ENCODE data around the gene KCNH1.

KCNH1 gene

DNA sequence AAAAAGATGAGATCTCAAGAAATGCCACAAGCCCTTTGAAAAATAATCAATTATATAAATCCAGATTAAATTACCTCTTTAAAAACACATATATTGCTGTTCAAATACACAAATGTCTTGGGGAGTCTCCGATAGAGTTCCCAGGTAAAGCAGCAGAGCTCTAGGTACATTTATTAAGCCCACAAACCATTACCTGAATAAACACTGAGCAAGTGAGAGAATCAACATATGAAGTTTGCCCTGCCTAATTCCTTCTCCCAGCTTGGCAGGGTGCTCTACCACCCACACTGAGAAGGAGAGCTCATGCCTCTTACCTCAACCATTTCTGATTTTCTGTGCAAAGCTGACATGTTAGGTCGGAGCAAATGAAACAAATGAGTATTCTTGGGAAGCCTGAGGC lies 402.4 kb downstream of the KCNH1 start:
- Histone ChIP-seq H3K9ac (ENCODE audit: low read length) (no peak overlapping the region), H3K4me1 (ENCODE audit: control insufficient read depth, insufficient read depth, low read length) (no peaks in the 10 kb centered on the region), H3K9me3 (ENCODE audit: control insufficient read depth, low read length) (no peaks in the 10 kb centered on the region), H3K36me3 (ENCODE audit: control insufficient read depth, insufficient read depth, low read length) (no peaks in the 10 kb centered on the region), H3K4me3 (ENCODE audit: low read length) (no peak overlapping the region), H3K27me3 (ENCODE audit: control insufficient read depth, insufficient read depth, low read length) (no peaks in the 10 kb centered on the region)

DNA sequence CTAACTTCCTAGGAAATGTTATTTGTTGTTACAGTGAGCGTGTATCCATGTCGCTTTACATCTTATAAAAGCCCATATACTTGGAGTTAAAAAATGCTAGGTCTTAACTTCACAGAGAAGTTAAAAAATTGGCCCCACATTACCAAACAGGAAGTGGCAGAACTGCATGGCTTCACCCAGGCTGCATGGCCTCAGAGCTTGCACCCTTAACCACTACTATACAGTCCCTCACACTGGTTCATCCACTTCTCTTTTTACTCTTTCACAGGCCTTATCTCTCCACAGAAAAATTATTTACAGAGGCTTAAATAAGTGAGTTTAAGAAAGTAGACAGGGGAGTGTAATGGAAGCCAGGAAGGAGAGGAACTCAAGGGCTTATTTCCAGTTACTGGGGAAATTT lies 402.8 kb downstream of the KCNH1 start:
- Histone ChIP-seq H3K4me3 (ENCODE audit: low read length) (no peak overlapping the region), H3K27me3 (ENCODE audit: control insufficient read depth, insufficient read depth, low read length) (no peaks in the 10 kb centered on the region), H3K36me3 (ENCODE audit: control insufficient read depth, insufficient read depth, low read length) (no peaks in the 10 kb centered on the region), H3K4me1 (ENCODE audit: control insufficient read depth, insufficient read depth, low read length) (no peaks in the 10 kb centered on the region), H3K9ac (ENCODE audit: low read length) (no peak overlapping the region), H3K9me3 (ENCODE audit: control insufficient read depth, low read length) (no peaks in the 10 kb centered on the region)

DNA sequence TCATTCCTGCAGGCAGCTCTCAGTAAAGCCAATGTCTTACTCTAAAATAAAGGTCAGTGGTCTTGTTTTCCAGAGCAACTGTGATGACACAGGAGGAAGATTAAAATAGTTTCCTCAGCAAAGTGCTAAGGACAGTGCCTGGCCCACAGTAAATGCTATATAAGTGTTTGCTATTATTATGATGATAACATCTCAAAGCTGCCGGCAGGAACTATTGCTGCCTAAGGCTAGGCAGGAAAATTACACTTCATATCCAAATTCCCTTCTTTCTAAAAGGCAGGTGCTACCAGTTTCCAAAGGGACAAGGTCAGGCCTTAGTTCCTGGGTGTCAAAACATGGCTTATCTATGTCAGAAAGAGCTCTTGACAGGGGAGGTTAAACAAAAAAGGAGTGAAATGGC lies 403.9 kb downstream of the KCNH1 start:
- Histone ChIP-seq H3K9me3 (ENCODE audit: control insufficient read depth, low read length) (no peaks in the 10 kb centered on the region), H3K4me1 (ENCODE audit: control insufficient read depth, insufficient read depth, low read length) (no peaks in the 10 kb centered on the region), H3K27me3 (ENCODE audit: control insufficient read depth, insufficient read depth, low read length) (no peaks in the 10 kb centered on the region), H3K36me3 (ENCODE audit: control insufficient read depth, insufficient read depth, low read length) (no peaks in the 10 kb centered on the region), H3K9ac (ENCODE audit: low read length) (no peak overlapping the region), H3K4me3 (ENCODE audit: low read length) (no peak overlapping the region)

DNA sequence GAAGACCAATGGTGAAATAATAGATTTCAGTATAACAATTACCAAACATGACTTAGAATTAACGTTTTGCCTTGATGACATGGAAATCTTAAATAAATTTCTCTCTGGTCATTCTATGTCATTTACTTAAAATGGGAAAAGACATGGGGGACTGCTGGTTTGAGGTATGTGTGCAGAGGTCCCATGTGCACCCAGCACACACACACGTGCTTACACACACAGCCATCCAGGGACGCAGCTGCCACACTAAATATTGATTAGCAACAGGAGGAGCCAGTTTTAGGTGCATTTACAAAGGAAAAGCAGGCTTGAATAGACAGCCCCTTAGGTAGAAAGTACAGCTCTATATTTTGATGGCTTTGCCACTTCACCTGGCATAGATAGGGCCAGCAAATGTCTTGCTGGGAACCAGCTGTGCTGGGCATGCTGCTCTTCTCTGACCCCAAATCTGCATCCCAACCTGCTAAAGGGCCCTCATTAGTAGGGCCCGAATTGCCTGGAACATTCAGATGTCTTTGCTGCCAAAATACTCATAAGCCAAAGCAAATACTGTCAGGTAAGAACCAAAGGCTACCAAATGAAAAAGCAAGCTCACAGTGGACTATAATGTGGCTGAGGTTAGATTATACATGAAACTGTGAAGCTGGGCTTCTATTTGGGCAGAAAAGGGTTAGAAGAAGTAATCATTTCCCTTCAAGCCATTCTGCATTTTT lies 405.4 kb downstream of the KCNH1 start:
- no peak overlapping the region for H3K4me3 ChIP-seq (ENCODE audit: low read length)
- no peaks in the 10 kb centered on the region for H3K9me3 ChIP-seq (ENCODE audit: control insufficient read depth, low read length)
- H3K36me3 ChIP-seq (ENCODE audit: control insufficient read depth, insufficient read depth, low read length): no peaks in the 10 kb centered on the region
- no peak overlapping the region for H3K9ac ChIP-seq (ENCODE audit: low read length)
- H3K4me1 ChIP-seq (ENCODE audit: control insufficient read depth, insufficient read depth, low read length): no peaks in the 10 kb centered on the region
- no peaks in the 10 kb centered on the region for H3K27me3 ChIP-seq (ENCODE audit: control insufficient read depth, insufficient read depth, low read length)

DNA sequence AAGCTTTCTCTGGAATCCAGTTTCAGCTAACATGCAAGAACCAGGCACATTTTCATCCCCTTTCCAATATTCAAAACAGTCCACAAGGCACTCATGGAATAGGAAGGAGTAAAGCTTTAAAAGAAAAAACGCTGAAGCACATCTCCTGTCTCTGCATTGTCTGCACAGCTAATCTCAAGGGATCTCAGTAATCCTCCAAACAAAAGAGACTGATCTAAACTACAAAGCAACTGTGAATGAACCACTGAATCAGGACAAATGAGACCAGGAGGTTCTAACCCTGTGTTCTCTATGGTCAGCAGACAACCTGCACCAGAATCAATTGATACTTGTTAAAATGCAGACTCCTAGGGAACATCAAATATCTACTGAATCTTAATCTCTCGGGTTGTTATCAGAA lies 406.2 kb downstream of the KCNH1 start:
- Histone ChIP-seq H3K4me3 (ENCODE audit: low read length) (no peak overlapping the region), H3K9me3 (ENCODE audit: control insufficient read depth, low read length) (no peaks in the 10 kb centered on the region), H3K9ac (ENCODE audit: low read length) (no peak overlapping the region), H3K4me1 (ENCODE audit: control insufficient read depth, insufficient read depth, low read length) (no peaks in the 10 kb centered on the region), H3K27me3 (ENCODE audit: control insufficient read depth, insufficient read depth, low read length) (no peaks in the 10 kb centered on the region), H3K36me3 (ENCODE audit: control insufficient read depth, insufficient read depth, low read length) (no peaks in the 10 kb centered on the region)

DNA sequence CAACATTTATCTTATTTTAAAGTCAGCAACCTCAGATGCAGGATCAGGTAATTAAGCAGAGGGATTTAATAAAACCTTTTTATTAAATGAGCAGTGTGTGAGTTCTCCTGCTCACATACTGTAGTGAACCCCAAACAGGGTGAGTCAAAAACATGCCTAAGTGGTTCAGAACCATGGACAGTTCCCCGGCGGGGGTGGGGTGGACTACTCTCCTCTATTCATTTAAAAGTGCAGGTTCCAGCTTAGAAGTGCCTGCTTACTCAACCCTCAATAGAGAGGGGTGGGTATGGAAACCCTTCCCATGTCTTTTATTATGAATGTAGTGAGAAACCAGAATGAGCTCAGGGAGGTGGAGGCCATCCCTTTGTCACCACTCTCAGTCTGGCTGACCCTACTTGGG lies 407.3 kb downstream of the KCNH1 start:
- H3K4me1 ChIP-seq (ENCODE audit: control insufficient read depth, insufficient read depth, low read length): no peaks in the 10 kb centered on the region
- H3K9me3 ChIP-seq (ENCODE audit: control insufficient read depth, low read length): no peaks in the 10 kb centered on the region
- H3K9ac ChIP-seq (ENCODE audit: low read length): no peak overlapping the region
- no peak overlapping the region for H3K4me3 ChIP-seq (ENCODE audit: low read length)
- no peaks in the 10 kb centered on the region for H3K27me3 ChIP-seq (ENCODE audit: control insufficient read depth, insufficient read depth, low read length)
- H3K36me3 ChIP-seq (ENCODE audit: control insufficient read depth, insufficient read depth, low read length): no peaks in the 10 kb centered on the region

DNA sequence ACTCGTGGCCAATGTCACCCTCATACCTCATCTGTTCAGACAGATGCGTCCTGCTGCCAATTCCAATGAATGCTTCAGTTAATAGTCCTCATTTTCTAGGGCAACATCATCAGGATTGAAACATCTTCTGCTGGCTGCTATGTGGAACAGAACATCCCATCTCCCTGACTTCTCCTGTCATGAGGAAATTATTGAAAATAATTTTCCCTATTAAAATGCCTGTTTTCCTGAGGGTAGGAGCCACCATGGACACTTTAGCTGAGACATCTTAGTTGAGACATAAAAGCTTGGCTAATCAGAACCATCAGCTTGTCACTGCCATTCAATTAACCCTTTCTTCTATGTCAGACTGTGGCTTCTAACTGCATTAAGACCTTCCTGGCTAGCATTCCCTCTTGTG lies 409.2 kb downstream of the KCNH1 start:
- Histone ChIP-seq H3K4me1 (ENCODE audit: control insufficient read depth, insufficient read depth, low read length) (no peaks in the 10 kb centered on the region), H3K36me3 (ENCODE audit: control insufficient read depth, insufficient read depth, low read length) (no peaks in the 10 kb centered on the region), H3K4me3 (ENCODE audit: low read length) (no peak overlapping the region), H3K9ac (ENCODE audit: low read length) (no peak overlapping the region), H3K9me3 (ENCODE audit: control insufficient read depth, low read length) (no peaks in the 10 kb centered on the region), H3K27me3 (ENCODE audit: control insufficient read depth, insufficient read depth, low read length) (no peaks in the 10 kb centered on the region)

DNA sequence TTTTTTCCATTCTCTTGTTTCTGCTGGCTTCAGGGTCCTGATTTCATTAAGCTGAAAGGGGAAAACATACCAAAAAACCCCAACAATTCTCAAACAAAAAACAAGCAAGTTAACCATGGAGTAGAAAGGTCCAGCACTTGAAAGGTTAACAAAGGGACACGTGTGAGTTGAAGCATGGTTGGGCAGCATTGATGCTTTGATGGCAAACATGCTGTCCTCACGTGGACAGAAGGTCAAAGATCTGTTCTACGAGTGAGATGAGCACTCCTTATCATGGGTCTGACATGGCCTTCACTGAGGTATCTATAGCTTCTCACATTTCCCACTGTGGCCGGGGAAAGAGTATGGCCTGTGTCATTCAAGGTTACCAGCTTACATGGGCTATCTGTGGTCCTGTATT lies 410.3 kb downstream of the KCNH1 start:
- Histone ChIP-seq H3K36me3 (ENCODE audit: control insufficient read depth, insufficient read depth, low read length) (no peaks in the 10 kb centered on the region), H3K4me1 (ENCODE audit: control insufficient read depth, insufficient read depth, low read length) (no peaks in the 10 kb centered on the region), H3K9ac (ENCODE audit: low read length) (no peak overlapping the region), H3K4me3 (ENCODE audit: low read length) (no peak overlapping the region), H3K9me3 (ENCODE audit: control insufficient read depth, low read length) (no peaks in the 10 kb centered on the region), H3K27me3 (ENCODE audit: control insufficient read depth, insufficient read depth, low read length) (no peaks in the 10 kb centered on the region)

DNA sequence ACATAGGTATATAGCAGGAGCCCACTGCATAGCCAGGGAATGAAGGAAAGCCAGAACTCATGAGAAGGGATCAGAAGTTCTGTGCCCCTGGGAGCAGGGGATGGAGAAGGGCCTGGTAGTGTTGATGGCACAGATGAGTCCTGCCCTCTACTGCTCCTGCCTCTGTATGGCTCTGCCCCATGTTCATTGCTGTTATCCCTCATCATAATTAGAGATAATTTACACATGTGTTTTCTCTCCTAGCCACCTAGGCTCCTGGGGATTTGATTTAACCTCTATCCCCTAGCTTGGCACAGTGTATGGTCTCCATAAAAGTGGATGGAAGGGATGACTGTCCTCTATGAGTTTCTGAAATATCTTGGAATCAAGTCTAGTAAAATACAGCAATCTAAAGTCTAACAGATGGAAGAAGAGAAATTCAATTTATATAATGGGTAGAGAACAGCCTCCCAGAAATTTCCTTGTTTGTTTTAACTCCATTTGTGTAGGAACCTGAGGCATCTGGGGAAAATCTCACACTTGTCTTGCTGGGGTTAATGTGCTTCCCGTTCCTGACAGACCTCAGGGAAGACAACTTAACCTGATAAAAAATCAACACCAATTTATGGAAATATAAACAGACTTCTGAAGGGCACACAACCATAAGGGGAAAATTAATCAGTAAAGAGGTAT lies 411.4 kb downstream of the KCNH1 start:
- Histone ChIP-seq H3K9ac (ENCODE audit: low read length) (no peak overlapping the region), H3K9me3 (ENCODE audit: control insufficient read depth, low read length) (no peaks in the 10 kb centered on the region), H3K4me1 (ENCODE audit: control insufficient read depth, insufficient read depth, low read length) (no peaks in the 10 kb centered on the region), H3K4me3 (ENCODE audit: low read length) (no peak overlapping the region), H3K36me3 (ENCODE audit: control insufficient read depth, insufficient read depth, low read length) (no peaks in the 10 kb centered on the region), H3K27me3 (ENCODE audit: control insufficient read depth, insufficient read depth, low read length) (no peaks in the 10 kb centered on the region)

DNA sequence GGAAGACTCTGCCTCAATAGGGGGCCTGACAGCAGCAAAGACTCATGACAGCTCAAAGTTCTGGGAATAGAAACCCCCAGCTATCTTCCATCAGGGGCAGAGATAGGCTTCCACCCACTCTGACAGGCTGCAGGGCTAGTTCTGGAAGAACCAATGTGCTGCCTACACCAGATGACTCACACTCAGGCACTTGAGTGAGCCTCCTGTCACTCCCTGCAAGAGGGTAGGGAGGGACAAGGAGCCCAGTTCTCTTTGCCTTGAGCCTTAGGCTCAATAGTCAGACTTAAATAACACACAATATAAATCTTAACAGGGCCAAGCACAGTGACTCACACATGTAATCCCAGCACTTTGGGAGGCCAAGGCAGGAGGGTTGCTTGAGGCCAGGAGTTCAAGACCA lies 418.9 kb downstream of the KCNH1 start:
- Histone ChIP-seq H3K36me3 (ENCODE audit: control insufficient read depth, insufficient read depth, low read length) (no peaks in the 10 kb centered on the region), H3K9ac (ENCODE audit: low read length) (no peak overlapping the region), H3K4me3 (ENCODE audit: low read length) (no peak overlapping the region), H3K9me3 (ENCODE audit: control insufficient read depth, low read length) (no peaks in the 10 kb centered on the region), H3K27me3 (ENCODE audit: control insufficient read depth, insufficient read depth, low read length) (no peaks in the 10 kb centered on the region), H3K4me1 (ENCODE audit: control insufficient read depth, insufficient read depth, low read length) (no peaks in the 10 kb centered on the region)

DNA sequence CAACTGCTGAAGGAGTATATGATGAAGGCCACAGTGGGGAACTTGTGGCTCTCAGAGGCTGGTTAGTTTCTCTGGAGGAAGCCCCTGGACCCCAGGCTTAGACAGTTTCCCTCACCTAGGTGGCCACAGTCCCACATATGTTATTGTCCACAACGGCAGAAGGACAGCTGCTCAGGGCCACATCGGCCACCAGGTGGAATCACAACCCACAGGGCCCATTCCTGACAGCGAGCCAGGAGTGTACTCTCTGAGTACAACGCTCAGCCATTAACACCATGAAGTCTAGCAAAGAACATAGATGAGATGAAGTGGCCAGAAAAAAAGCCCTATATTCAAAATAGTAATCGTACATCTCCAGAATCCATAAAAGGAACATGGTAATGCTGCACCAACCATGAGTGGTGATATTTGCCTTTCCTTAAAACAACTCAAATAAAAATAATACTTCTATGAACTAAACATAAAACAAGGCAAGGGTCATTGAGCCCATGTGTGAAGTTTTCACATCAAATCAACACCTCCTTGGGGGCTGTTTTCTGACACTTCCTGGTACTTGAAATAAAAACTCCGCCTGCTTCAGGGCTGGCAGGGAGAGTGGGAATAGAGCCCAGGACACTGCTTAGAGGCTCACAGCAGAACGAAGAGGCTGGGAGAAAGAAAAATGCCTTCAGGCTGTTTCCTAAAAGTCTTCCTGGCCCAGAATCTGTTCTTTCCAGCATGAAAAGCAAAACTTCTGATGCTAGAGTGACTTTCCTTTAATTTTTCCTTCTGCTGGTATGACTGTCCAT lies 421.9 kb downstream of the KCNH1 start:
- Histone ChIP-seq H3K9ac (ENCODE audit: low read length) (no peak overlapping the region), H3K9me3 (ENCODE audit: control insufficient read depth, low read length) (no peaks in the 10 kb centered on the region), H3K4me1 (ENCODE audit: control insufficient read depth, insufficient read depth, low read length) (no peaks in the 10 kb centered on the region)

DNA sequence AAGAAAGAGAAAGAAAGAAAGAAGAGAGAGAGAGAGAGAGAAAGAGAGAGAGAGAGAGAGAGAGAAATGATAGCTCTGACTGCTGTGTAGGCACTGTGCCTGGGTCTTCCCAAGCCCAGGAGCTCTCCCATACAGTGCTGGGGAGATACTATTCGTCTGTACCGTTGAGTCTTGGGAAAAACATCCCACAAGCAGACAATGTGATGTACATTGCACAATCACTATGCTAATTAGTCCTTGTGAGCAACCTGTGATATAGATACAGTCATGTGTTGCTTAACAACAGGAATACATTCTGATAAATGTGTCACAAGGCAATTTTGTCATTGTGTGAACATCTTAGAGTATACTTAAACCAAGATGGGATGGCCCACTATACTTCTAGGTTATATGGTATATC lies 424.2 kb downstream of the KCNH1 start:
- H3K9me3 ChIP-seq (ENCODE audit: control insufficient read depth, low read length): no peaks in the 10 kb centered on the region

More for the DNA sequence above, 421.9 kb downstream of the KCNH1 start:
- Histone ChIP-seq H3K27me3 (ENCODE audit: control insufficient read depth, insufficient read depth, low read length) (no peaks in the 10 kb centered on the region), H3K36me3 (ENCODE audit: control insufficient read depth, insufficient read depth, low read length) (no peaks in the 10 kb centered on the region), H3K4me3 (ENCODE audit: low read length) (no peak overlapping the region)

More for the DNA sequence above, 424.2 kb downstream of the KCNH1 start:
- H3K4me3 ChIP-seq (ENCODE audit: low read length): no peak overlapping the region
- no peaks in the 10 kb centered on the region for H3K36me3 ChIP-seq (ENCODE audit: control insufficient read depth, insufficient read depth, low read length)
- no peaks in the 10 kb centered on the region for H3K4me1 ChIP-seq (ENCODE audit: control insufficient read depth, insufficient read depth, low read length)
- H3K9ac ChIP-seq (ENCODE audit: low read length): no peak overlapping the region
- H3K27me3 ChIP-seq (ENCODE audit: control insufficient read depth, insufficient read depth, low read length): no peaks in the 10 kb centered on the region
